ENCODE results near the gene PSIP1. TPM values are rescaled to one million over a fixed set of nuclear protein-coding genes. Genes with fewer than 3 reads are reported as not detected.

The PSIP1 gene
- total and polyA plus RNA-seq, 9 of the 15 experiments (the other 6 are each of a cell fraction or from before 2014, with no cell fraction given), result 18.8 to 119 (median 59.9) TPM

DNA sequence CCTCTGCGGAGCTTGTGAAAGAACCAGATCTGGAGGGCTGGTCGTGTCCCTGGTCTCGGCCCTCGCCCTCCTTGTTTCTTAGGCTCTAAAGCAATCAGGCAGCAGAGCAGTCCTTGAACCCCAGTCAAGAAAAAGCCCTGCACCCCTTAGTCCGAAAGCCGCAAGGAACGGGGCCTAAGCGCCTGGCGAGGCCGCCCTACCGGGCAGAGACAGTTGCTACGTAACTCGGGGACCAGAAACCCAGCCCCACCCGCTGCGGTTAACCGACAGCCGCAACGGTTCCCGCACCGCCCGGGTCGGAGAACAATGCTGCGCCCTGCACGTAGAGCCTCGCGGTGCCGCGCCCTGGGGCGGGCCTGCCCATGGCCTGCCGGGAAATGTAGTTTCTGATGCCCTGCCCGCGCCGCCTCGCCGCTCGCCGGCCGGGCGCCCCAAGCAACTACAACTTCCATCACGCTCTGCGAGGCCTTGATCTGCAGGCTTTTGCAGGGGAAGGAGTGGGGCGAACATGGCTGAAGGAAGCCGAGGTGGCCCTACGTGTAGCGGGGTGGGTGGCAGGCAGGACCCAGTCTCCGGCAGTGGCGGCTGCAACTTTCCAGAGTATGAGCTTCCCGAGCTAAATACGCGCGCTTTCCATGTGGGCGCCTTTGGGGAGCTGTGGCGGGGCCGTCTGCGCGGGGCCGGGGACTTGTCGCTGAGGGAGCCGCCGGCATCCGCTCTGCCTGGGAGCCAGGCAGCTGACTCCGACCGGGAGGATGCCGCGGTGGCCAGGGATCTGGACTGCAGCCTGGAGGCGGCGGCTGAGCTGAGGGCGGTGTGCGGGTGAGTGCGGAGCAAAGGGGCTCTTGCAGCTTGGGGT lies 88.2 kb downstream of the PSIP1 start, which contains the start of gene SNAPC3 (continued):
- TF ChIP-seq, protein P1, sequence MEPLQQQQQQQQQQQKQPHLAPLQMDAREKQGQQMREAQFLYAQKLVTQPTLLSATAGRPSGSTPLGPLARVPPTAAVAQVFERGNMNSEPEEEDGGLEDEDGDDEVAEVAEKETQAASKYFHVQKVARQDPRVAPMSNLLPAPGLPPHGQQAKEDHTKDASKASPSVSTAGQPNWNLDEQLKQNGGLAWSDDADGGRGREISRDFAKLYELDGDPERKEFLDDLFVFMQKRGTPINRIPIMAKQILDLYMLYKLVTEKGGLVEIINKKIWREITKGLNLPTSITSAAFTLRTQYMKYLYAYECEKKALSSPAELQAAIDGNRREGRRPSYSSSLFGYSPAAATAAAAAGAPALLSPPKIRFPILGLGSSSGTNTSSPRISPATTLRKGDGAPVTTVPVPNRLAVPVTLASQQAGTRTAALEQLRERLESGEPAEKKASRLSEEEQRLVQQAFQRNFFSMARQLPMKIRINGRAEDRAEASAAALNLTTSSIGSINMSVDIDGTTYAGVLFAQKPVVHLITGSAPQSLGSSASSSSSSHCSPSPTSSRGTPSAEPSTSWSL (CRISPR knock-in tag; IDR thresholded peaks at IDR 0.05; ENCODE audit: borderline replicate concordance), result no peak
- no peak for TF ChIP-seq CEBPG (CRISPR knock-in tag; IDR thresholded peaks at IDR 0.05)
- no peak for TF ChIP-seq CEBPG (tag; conservative IDR thresholded peaks at IDR 0.05 in 1 of 2, IDR thresholded peaks at IDR 0.05 in 1 of 2)
- no peak for TF ChIP-seq NFIX (CRISPR knock-in tag; IDR thresholded peaks at IDR 0.05; ENCODE audit: low read depth)
- no peak for TF ChIP-seq ZFP30 (CRISPR knock-in tag; IDR thresholded peaks at IDR 0.05; ENCODE audit: borderline replicate concordance)
- TF ChIP-seq CHD2 (IDR thresholded peaks at IDR 0.05; ENCODE audit: low read depth, low read length), result peak; percentile 88
- TF ChIP-seq POLR2A (conservative IDR thresholded peaks at IDR 0.05), result peak; percentile 77
- peak; percentile 70 for TF ChIP-seq HMGN3 (IDR thresholded peaks at IDR 0.05; ENCODE audit: borderline replicate concordance, extremely low read depth, insufficient read length, low read depth, low read length)
- TF ChIP-seq NCOR1 (IDR thresholded peaks at IDR 0.05), result no peak
- TF ChIP-seq HES1 (IDR thresholded peaks at IDR 0.05; ENCODE audit: low read depth), result no peak
- TF ChIP-seq CTCF (IDR thresholded peaks at IDR 0.05 in 2 of 3, conservative IDR thresholded peaks at IDR 0.05 in 1 of 3; ENCODE audit: insufficient read depth in 2 of 3, low read depth in 1 of 3, low read length in 3 of 3), result 0 out of 6 replicates have a peak, but pooled peaks of 1 of the 3 experiments have one; percentile 10
- TF ChIP-seq, protein P2, sequence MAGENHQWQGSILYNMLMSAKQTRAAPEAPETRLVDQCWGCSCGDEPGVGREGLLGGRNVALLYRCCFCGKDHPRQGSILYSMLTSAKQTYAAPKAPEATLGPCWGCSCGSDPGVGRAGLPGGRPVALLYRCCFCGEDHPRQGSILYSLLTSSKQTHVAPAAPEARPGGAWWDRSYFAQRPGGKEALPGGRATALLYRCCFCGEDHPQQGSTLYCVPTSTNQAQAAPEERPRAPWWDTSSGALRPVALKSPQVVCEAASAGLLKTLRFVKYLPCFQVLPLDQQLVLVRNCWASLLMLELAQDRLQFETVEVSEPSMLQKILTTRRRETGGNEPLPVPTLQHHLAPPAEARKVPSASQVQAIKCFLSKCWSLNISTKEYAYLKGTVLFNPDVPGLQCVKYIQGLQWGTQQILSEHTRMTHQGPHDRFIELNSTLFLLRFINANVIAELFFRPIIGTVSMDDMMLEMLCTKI (IDR thresholded peaks at IDR 0.05; ENCODE audit: partially characterized antibody), result no peak
- no peak for TF ChIP-seq ZNF23 (CRISPR knock-in tag; IDR thresholded peaks at IDR 0.05)
- TF ChIP-seq PHTF2 (CRISPR knock-in tag; IDR thresholded peaks at IDR 0.05), result no peak
- TF ChIP-seq TOE1 (IDR thresholded peaks at IDR 0.05; ENCODE audit: borderline replicate concordance), result no peak
- no peak for TF ChIP-seq TOE1 (CRISPR knock-in tag; IDR thresholded peaks at IDR 0.05; ENCODE audit: borderline replicate concordance, low read depth)
- peak; percentile 77; the same call in 1 of the 2 replicates for TF ChIP-seq PHF8 (IDR thresholded peaks at IDR 0.05; ENCODE audit: borderline replicate concordance, low read length)
- TF ChIP-seq ZEB2 (IDR thresholded peaks at IDR 0.05), result no peak
- TF ChIP-seq LEF1 (IDR thresholded peaks at IDR 0.05), result no peak
- peak; percentile 62 for TF ChIP-seq HDAC3 (IDR thresholded peaks at IDR 0.05; ENCODE audit: borderline replicate concordance, partially characterized antibody)
- peak; percentile 86 for TF ChIP-seq RBBP5 (IDR thresholded peaks at IDR 0.05; ENCODE audit: borderline replicate concordance, insufficient read depth, low read length, poor library complexity, severe bottlenecking)
- peak; percentile 47 for TF ChIP-seq TBP (optimal IDR thresholded peaks at IDR 0.05; ENCODE audit: low read depth, low read length)
- no peak for TF ChIP-seq HDAC8 (tag; IDR thresholded peaks at IDR 0.05)

Data from K562 (cell line).